Measurements from ENCODE around the gene ENOSF1. TPM values are rescaled to one million over a fixed set of nuclear protein-coding genes. Genes with fewer than 3 reads are reported as not detected.

Gene ENOSF1
- total RNA-seq, 4 donors from 2014 or later, result 57.5 to 192 (median 101) TPM

DNA sequence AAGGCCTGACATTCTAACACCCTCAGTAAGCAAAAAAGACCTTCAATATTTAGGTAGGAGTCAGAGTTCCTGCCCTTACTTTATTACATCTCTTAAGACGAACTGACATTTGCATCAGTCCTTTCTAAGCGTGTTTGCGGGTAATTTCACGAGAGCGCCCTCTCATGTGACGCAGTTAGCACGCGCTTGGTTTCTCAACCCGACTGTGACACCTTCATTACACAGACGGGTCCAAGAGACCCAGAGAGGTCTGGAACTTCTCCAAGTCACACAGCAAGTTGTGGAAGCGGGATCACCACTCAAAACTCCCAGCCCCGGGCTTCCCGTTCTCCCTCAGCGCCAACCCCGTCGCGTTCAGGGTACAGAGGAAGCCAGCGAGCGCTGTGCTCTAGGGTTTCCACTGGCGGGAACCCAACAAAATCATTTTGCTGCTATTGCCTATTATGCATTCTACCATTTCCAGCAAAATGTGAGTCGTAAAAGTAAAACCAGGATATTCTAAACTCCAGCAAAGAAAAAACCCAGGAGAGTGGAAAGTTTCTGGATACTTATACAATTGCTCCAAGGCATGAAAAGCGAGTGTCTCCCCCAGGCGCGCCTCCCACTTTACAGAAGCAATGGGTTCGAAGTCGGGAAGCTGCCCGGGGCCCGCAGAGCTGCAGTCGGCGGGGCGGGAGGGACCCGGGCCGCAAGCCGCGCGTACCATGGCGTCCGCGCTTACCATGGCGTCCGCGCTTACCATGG, 601 bp downstream of the ENOSF1 start:
- Histone ChIP-seq H3K27me3 (no peaks in the 10 kb centered on the region), H3K36me3 (no peaks in the 10 kb centered on the region)

DNA sequence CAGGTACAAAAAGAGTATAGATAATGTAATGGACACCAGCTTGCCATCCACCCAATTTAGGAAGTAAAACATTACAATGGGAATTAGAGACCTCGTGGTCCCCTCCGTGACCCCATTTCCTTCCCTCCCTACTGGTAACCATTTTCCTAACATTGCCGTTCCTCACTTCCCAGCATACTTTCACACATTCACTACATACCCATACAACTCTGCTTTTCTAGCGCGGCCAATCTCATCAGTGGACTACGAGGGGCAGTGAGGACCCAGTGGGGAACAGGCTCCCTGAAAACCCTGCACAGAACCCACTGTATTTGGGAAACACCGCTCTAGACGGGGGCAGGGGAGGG, 1.1 kb downstream of the ENOSF1 start:
- Histone ChIP-seq H3K27ac (peak overlapping the region; percentile 83 to 92 (median 90)), H3K4me3 (replicated peaks in 1 of 3) (peak overlapping the region; percentile 37 to 60 (median 56)), H3K4me1 (peaks cover 21 to 22% of the 10 kb centered on the region in 2 donors), H3K27me3 (no peaks in the 10 kb centered on the region), H3K36me3 (no peaks in the 10 kb centered on the region), H3K9me3 (no peaks in the 10 kb centered on the region)
- peak; percentile 13 to 24 for DNase-seq
- TF ChIP-seq, protein P1, sequence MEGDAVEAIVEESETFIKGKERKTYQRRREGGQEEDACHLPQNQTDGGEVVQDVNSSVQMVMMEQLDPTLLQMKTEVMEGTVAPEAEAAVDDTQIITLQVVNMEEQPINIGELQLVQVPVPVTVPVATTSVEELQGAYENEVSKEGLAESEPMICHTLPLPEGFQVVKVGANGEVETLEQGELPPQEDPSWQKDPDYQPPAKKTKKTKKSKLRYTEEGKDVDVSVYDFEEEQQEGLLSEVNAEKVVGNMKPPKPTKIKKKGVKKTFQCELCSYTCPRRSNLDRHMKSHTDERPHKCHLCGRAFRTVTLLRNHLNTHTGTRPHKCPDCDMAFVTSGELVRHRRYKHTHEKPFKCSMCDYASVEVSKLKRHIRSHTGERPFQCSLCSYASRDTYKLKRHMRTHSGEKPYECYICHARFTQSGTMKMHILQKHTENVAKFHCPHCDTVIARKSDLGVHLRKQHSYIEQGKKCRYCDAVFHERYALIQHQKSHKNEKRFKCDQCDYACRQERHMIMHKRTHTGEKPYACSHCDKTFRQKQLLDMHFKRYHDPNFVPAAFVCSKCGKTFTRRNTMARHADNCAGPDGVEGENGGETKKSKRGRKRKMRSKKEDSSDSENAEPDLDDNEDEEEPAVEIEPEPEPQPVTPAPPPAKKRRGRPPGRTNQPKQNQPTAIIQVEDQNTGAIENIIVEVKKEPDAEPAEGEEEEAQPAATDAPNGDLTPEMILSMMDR (IDR thresholded peaks at IDR 0.05), result no peak
- no peak for TF ChIP-seq POLR2A (IDR thresholded peaks at IDR 0.05)
- intact Hi-C loops (cut with DNase I), result no loop called here
- 9 to 13% methylated on average over 8 of the region's 8 CpGs for WGBS, 2 donors

More for the DNA sequence above, 601 bp downstream of the ENOSF1 start:
- Histone ChIP-seq H3K9me3 (no peaks in the 10 kb centered on the region), H3K27ac (peak overlapping the region; percentile 83 to 92 (median 90)), H3K4me1 (peaks cover 21 to 22% of the 10 kb centered on the region in 2 donors), H3K4me3 (replicated peaks in 1 of 3) (peak overlapping the region; percentile 37 to 60 (median 56))
- DNase-seq, result peak; percentile 67 to 69
- intact Hi-C loops (cut with DNase I), result no loop called here
- TF ChIP-seq, protein P1 (IDR thresholded peaks at IDR 0.05), result no peak
- peak in 1 of 2 donors; percentile 54 for TF ChIP-seq POLR2A (IDR thresholded peaks at IDR 0.05)
- WGBS, 2 donors, result 1 to 2% methylated on average over 28 to 41 of the region's 42 CpGs

DNA sequence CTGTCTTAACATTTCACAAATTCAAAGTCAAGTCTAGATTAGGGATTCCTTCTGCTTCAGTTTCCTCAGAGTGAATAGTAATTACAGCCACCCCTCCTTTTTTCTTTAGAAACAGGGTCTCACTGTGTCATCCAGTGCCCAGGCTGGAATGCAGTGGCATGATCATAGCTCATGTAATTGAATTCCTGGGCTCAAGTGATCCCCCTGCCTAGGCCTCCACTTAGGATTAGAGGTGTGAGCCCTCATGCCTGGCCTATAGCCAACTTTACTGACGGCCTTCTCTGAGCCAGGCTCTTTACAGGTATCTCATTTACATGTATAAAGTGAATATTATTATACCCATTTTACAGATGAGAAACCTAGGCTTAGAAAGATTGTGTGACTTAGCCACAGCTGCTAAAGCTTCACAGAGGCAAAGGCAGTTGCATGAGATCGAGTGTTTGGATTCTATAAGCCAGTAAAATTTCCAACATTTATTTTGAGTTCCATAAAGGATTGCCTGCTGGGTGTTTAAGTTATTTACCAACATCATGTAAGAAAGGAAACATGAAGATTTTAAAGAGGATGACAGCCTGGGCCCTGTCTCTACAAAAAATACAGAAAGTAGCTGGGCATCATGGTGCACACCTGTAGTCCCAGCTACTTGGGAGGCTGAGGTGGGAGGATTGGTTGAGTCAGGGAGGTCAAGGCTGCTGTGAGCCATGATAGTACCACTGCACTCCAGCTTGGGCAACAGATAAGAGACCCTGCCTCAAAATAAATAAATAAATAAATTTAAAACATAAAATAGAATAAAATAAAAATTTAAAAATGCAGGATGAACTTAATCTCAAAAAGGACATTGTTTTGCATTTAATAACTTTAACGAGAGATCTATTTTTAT, 1.8 kb downstream of the ENOSF1 start:
- peak; percentile 38 to 49 for DNase-seq
- peak overlapping the region; percentile 83 to 92 (median 90) for H3K27ac ChIP-seq
- no peak for TF ChIP-seq POLR2A (IDR thresholded peaks at IDR 0.05)
- TF ChIP-seq, protein P1 (IDR thresholded peaks at IDR 0.05), result no peak
- H3K9me3 ChIP-seq, result no peaks in the 10 kb centered on the region
- H3K4me1 ChIP-seq, result peaks cover 21 to 22% of the 10 kb centered on the region in 2 donors
- WGBS, 2 donors, result 65 to 67% methylated on average over 3 of the region's 3 CpGs
- peak overlapping the region in 1 of 3 donors; percentile 60 for H3K4me3 ChIP-seq (replicated peaks in 1 of 3)
- no peaks in the 10 kb centered on the region for H3K36me3 ChIP-seq
- no peaks in the 10 kb centered on the region for H3K27me3 ChIP-seq
- intact Hi-C loops (cut with DNase I), result no loop called here

DNA sequence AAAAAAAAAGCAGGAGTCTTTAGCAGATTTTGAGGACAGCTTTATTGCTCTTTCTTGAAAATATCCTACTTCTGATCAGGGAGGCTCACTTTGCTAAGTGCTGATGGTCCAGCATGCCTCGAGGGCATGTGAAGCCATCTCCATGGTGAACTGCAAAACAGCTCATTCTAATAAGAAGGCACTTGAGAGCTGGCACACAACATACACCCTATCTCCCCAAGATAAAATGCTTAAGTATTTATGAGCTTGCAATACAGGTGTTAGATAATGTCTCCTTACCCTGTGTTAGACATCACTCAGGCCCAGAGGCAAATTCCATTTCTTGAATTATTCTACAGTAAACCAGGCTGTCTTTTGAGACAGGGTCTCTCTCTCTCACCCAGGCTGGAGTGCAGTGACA, 2.7 kb downstream of the ENOSF1 start:
- TF ChIP-seq, protein P1 (IDR thresholded peaks at IDR 0.05), result no peak
- TF ChIP-seq POLR2A (IDR thresholded peaks at IDR 0.05), result no peak
- peak overlapping the region in 1 of 3 donors; percentile 17 for H3K27ac ChIP-seq
- H3K4me3 ChIP-seq (replicated peaks in 1 of 3), result no peak overlapping the region
- no peaks in the 10 kb centered on the region for H3K27me3 ChIP-seq
- peaks cover 0 to 1% of the 10 kb centered on the region in 2 donors for H3K36me3 ChIP-seq
- no peak for DNase-seq
- intact Hi-C loops (cut with DNase I), result no loop called here
- H3K9me3 ChIP-seq, result no peaks in the 10 kb centered on the region
- WGBS, 2 donors, result 15 to 82% methylated on average over 1 of the region's 1 CpG
- H3K4me1 ChIP-seq, result peaks cover 21 to 22% of the 10 kb centered on the region in 2 donors

Measured in thyroid gland (tissue), 4 donors.